NCI-H345 (cell line): Measurements from ENCODE around the gene CST1.
"Not testable (repeated sequence)": the region's sequence is repeated elsewhere in the genome, so short reads cannot be mapped to it uniquely, and the experiment has no call there.

Source experiments
- DNase-seq: peaks from one replicate; lab custom pipeline; 2025; lab: John Stamatoyannopoulos, UW

Gene CST1, protein sequence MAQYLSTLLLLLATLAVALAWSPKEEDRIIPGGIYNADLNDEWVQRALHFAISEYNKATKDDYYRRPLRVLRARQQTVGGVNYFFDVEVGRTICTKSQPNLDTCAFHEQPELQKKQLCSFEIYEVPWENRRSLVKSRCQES

GRCh38 chr20:23750786-23751185 is at the start of gene CST1:
Gene CST1 (minus strand): TSS chr20:23750935. CDS start chr20:23750866, 69 bp downstream.
- not testable (repeated sequence) for DNase-seq

DNA sequence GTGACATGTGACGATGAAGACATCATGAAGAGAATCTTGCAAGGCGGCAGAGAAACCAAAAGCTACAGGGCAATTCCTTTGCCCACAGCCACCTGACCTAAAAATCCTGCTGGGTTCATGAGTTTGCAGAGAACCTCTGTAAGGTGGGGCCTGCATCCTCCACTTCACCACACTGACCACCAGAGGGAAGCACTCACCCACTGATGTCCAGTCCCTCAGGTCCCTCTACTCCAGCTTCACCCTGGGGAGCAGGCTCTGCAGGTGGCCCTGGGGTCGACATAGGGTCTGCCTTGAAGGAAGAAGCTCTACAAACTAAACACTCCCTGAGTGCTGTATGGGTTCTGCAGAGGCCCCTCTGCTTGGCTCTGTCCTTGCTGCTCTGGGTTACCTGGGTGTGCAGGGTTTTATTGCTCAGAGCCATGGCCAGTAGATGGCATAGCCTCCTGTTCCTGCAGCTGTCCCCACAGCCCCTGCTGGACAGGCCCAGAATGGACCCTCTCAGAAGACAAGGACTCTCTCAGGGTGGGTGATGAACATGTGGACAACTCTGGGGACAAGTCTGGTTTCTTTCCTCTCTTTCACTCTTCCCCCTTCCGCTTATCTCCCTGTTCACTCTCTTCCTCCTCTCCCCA is 48.6 kb upstream of the CST1 start:
- DNase-seq: peak; percentile 54

- no peak for DNase-seq
Observed at GRCh38 chr20:23795526-23795925, 44.8 kb upstream of the CST1 start.

DNA sequence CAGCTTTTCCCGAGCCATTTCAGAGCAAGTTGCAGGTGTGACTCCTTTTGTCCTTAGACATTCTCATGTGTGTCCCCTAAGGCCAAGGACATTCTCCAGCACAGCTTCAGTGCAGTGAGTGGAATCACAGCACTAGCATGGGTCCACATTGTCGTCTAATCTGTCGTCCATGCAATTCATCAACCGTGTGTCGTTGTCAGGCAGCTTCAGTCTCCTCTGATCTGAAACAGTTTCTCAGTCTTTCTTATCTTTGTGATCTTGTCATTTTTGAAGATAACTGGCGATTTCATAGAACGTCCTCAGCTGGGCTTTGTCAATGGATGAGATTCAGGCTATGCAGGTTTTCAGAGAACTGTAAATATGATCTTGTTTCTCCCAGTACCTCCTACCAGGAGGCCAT is 44.1 kb upstream of the CST1 start:
- DNase-seq: no peak

DNA sequence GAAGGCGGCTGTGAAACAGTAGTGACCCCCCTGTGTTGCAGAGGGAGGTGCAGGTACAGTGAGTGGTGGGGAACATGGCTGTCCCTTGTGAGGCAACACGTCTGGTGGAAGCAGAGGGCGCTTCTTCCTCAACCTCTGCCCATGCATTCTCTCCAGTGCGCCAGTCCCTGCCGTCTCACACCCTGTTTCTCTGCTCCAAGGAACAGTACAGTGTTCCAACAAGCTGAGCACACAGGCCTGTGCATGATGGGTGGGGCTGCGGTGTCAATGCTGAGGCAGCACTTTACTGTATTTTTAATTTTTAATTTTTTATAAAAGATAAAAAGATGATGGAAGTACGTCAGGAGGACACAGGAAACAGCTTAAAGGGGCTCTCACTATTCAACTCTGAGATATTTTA is 43.3 kb upstream of the CST1 start:
- no peak for DNase-seq

DNA sequence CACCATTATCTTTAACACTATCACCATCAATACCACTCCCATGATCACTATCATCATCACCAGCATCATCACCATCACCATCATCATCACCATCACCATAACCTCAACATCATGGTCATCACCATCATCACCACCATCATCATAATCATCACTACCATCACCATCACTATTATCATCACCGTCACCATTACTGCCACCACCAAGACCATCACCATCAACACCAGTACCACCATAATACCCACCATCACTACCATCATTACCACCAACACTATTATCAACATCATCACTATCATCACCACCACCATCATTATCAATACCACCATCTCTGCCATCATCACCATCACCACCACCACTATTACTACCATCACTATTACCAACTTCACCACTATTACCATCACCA is 32.7 kb upstream of the CST1 start:
- no peak for DNase-seq

DNA sequence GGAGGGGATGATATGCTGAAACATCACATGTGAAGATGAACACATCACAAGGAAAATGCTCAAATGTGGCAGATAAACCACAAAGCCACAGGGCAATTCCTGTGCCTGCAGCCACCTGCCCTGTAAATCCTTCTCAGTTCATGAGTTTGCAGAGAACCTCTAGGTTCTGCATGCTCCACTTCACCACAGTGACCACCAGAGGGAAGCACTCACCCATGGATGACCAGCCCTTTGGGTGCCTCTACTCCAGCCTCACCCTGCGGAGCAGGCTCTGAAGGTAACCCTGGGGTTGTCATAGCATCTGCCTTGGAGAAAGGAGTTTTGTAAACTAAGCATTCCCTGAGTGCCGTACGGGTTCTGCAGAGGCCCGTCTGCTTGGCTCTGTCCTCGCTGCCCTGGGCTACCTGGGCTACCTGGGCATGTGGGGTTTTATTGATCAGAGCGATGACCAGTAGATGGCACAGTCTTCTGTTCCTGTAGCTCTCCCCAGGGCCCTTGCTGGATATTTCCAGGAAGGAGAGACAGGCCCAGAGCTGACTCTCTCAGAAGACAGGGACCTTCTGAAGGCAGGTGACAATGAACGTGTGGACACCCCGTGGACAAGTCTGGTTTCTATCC is 31.7 kb upstream of the CST1 start:
- DNase-seq: peak; percentile 7

DNA sequence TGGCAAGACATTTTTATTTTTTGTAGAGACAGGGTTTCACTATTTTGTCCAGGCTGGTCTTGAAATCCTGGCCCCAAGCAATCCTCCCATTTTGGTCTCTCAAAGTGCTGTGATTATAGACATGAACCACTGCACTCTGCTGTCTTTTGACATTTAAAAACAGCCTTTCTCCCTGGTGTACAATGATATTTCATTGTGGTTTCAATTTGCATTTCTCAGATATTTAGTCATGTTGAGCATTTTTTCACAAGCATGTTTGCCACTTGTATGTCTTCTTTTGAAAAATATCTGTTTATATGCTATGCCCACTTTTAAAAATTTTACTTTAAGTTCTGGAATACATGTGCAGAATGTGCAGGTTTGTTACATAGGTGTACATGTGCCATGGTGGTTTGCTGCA is 27.9 kb upstream of the CST1 start:
- not testable (repeated sequence) for DNase-seq

DNA sequence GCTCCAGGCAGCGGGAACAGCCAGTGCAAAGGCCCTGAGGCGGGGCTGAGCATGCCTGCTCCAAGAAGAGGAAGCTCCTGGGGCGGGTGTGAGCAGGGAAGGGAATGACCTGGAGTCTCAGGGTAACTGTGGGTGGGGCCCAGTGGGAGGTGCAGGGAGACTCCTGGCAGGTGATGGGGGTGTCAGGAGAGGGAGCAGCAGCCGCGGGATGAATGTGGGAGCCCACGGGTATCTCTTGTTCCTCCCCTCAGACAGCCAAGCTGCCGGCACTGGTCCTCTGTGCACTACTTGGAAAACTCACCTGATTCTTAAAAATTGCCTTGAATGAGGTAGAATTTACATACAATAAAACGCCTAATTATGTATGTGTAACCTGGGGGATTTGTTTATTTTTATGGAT is 26.6 kb upstream of the CST1 start:
- not testable (repeated sequence) for DNase-seq

GRCh38 chr20:23776067-23776771 is 25.5 kb upstream of the CST1 start:
- DNase-seq: no peak

GRCh38 chr20:23774081-23774480 is 23.3 kb upstream of the CST1 start:
- DNase-seq: no peak

DNA sequence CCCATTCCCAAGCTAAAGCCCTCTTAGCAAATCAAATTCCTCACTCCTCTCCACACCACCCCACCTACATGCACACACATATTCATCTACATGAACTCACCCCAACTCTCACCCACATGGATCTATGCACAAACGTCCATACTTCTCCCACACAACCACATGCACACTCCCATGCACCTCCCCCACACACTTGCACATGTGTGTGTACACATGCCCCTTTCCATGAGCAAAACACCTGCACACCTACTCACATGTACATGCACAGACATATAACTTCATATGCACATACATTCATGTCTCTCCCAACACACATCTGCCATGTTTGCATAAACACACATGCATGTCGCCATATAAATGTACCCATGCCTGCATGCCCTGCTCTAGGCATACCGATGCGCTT is 22.8 kb upstream of the CST1 start:
- no peak for DNase-seq

GRCh38 chr20:23773127-23773526 is 22.4 kb upstream of the CST1 start:
- no peak for DNase-seq

DNA sequence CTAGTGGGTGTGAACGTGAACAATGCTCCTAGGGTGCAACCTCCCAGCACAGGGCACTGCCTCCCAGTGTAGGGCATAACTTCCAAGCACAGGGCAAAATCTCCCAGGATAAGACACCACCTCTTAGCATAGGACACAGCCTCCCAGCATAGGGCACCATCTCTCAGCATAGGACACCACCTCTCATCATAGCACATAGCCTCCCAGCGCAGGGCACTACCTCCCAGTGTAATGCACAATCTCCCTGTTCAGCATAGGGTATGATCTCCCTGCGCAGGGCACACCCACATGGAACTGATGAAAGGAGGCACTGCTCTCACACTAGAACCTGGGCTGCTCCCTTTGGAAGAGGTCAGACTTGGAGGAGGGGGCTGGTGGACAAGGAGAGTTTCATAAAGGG is 21.3 kb upstream of the CST1 start:
- no peak for DNase-seq

GRCh38 chr20:23770384-23770783 is 19.6 kb upstream of the CST1 start:
- DNase-seq: no peak

- DNase-seq: not testable (repeated sequence)
Observed at GRCh38 chr20:23768520-23768919, 17.8 kb upstream of the CST1 start.

- DNase-seq: no peak
Observed at GRCh38 chr20:23766531-23766930, 15.8 kb upstream of the CST1 start.

GRCh38 chr20:23765578-23765977 is 14.8 kb upstream of the CST1 start:
- no peak for DNase-seq

DNA sequence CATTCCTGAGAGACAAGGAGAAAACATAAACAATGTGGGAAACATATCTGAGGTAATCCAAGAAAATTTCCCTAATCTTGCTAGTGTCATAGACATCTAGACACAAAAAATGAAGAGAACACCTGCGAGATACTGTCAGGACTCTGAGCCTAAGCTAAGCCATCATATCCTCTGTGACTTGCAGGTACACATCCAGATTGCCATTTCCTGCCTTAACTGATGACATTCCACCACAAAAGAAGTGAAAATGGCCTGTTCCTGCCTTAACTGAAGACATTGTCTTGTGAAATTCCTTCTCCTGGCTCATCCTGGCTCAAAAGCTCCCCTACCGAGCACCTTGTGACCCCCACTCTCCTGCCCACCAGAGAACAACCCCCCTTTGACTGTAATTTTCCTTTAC is 13.9 kb upstream of the CST1 start:
- DNase-seq: not testable (repeated sequence)

DNA sequence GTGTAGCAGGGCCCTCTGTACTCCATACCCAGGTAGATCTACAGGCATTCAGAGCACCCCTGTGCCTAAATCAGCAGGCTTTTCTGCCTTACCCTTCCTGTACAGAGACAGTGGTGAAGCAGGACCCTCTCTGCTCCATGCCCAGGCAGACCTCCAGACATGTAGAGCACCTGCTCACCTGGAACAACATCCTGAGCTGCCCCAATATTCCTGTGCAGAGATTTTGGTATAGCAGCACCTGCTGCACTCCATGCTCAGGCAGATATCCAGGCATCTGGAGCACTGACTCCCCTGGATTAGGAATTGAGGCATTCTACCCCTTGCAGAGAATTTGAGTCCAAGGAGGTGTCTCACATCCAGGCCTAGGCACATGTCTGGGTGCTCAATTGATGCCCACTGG is 12.6 kb upstream of the CST1 start:
- DNase-seq: no peak

GRCh38 chr20:23759306-23759940 is 8.7 kb upstream of the CST1 start:
- no peak for DNase-seq

- peak; percentile 38 for DNase-seq
Observed at GRCh38 chr20:23756792-23757191, 6.1 kb upstream of the CST1 start.
